Measurements from ENCODE around the gene PTDSS2.

- TF ChIP-seq ZNF775 (CRISPR knock-in tag; IDR thresholded peaks at IDR 0.05; ENCODE audit: borderline replicate concordance) = no peak
- TF ChIP-seq POLR2A (IDR thresholded peaks at IDR 0.05; ENCODE audit: insufficient read depth in 1 of 2, low read depth in 2 of 2, low read length in 2 of 2) = no peak
- TF ChIP-seq TAF1 (CRISPR knock-in tag; IDR thresholded peaks at IDR 0.05) = no peak
- no peak for TF ChIP-seq CTCF (CRISPR knock-in tag; IDR thresholded peaks at IDR 0.05)
- TF ChIP-seq JUN (CRISPR knock-in tag; IDR thresholded peaks at IDR 0.05) = no peak
- no peak for TF ChIP-seq EP300 (IDR thresholded peaks at IDR 0.05; ENCODE audit: low read depth in 2 of 2, low read length in 2 of 2)
- no peak for TF ChIP-seq EP300 (CRISPR knock-in tag; IDR thresholded peaks at IDR 0.05; ENCODE audit: borderline replicate concordance)
Observed at GRCh38 chr11:425301-425700, 24.8 kb upstream of the PTDSS2 start.
